HG03095 (cell line): ENCODE data around the gene HRH3.

Source experiments
- ATAC-seq: cut with Tn5 transposase; IDR thresholded peaks from one replicate; pipeline ENCODE4 v1.9.1; 2021; ENCODE audit warnings: moderate library complexity; ENCODE audit not compliant: unreplicated experiment

Gene HRH3

GRCh38 chr20:62216636-62217566, 3.2 kb downstream of the HRH3 start:
- ATAC-seq = no peak

GRCh38 chr20:62215991-62216635, 4.0 kb downstream of the HRH3 start:
- no peak for ATAC-seq

GRCh38 chr20:62215020-62215990, 4.8 kb downstream of the HRH3 start:
- ATAC-seq = no peak

GRCh38 chr20:62214067-62214466, 6.0 kb downstream of the HRH3 start:
- ATAC-seq = no peak

GRCh38 chr20:62212299-62212698, 7.8 kb downstream of the HRH3 start:
- ATAC-seq = no peak

- no peak for ATAC-seq
Observed at GRCh38 chr20:62211769-62212288, 8.2 kb downstream of the HRH3 start.

- no peak for ATAC-seq
Observed at GRCh38 chr20:62211216-62211615, 8.9 kb downstream of the HRH3 start.

GRCh38 chr20:62210496-62210855, 9.6 kb downstream of the HRH3 start:
- no peak for ATAC-seq

GRCh38 chr20:62209850-62210495, 10.1 kb downstream of the HRH3 start:
- ATAC-seq = no peak

GRCh38 chr20:62208795-62209755, 11.0 kb downstream of the HRH3 start:
- no peak for ATAC-seq

GRCh38 chr20:62208061-62208794, 11.8 kb downstream of the HRH3 start:
- ATAC-seq = no peak

GRCh38 chr20:62206388-62206775, 13.7 kb downstream of the HRH3 start:
- ATAC-seq = no peak

GRCh38 chr20:62205618-62206387, 14.3 kb downstream of the HRH3 start:
- ATAC-seq = no peak

GRCh38 chr20:62203378-62204030, 16.6 kb downstream of the HRH3 start:
- ATAC-seq = no peak

GRCh38 chr20:62202676-62203377, 17.3 kb downstream of the HRH3 start:
- ATAC-seq = no peak

- ATAC-seq = no peak
Observed at GRCh38 chr20:62202083-62202395, 18.0 kb downstream of the HRH3 start.
